Keratinocyte (primary cell): ENCODE results near the gene FAM3A. TPM values are rescaled to one million over a fixed set of nuclear protein-coding genes. Genes with fewer than 3 reads are reported as not detected.

Experiments
- DNase-seq: peaks from one replicate; pipeline ENCODE4 v3.0.0-alpha.2; 2011; ENCODE audit warnings: low read depth, missing footprints, low spot score
- FAIRE-seq: peaks from 2 replicates; lab custom pipeline; 2011; peaks lifted over from hg19 to GRCh38; lab: Jason Lieb, UNC
- H2AFZ ChIP-seq: 2 replicates; pipeline ENCODE4 v1.6.0; 2012; ENCODE audit warnings: low read length, control low read depth, inconsistent platforms; ENCODE audit not compliant: control insufficient read depth
- H3K27ac ChIP-seq: 2 replicates; pipeline ENCODE4 v1.5.1; 2011; ENCODE audit warnings: low read length; ENCODE audit not compliant: control insufficient read depth, insufficient read depth
- H3K27me3 ChIP-seq: 3 replicates; pipeline ENCODE4 v1.6.0; 2011; ENCODE audit warnings: low read length; ENCODE audit not compliant: control insufficient read depth, insufficient read depth; ENCODE audit errors: extremely low read depth
- H3K36me3 ChIP-seq, 2 experiments: 2 replicates in 1 of 2; 3 replicates in 1 of 2; pipeline ENCODE4 v1.5.1; 2011; ENCODE audit warnings: low read length in 2 of 2, mild to moderate bottlenecking in 1 of 2; ENCODE audit not compliant: control insufficient read depth in 2 of 2, insufficient read depth in 2 of 2; ENCODE audit errors: extremely low read depth in 1 of 2
- H3K4me1 ChIP-seq: 3 replicates; pipeline ENCODE4 v1.5.1; 2011; ENCODE audit warnings: low read length; ENCODE audit not compliant: control insufficient read depth, insufficient read depth; ENCODE audit errors: extremely low read depth
- H3K4me2 ChIP-seq: 3 replicates; pipeline ENCODE4 v1.6.0; 2011; ENCODE audit warnings: low read depth, low read length; ENCODE audit not compliant: control insufficient read depth, insufficient read depth; ENCODE audit errors: extremely low read depth
- H3K4me3 ChIP-seq, 3 experiments: fragments of 200-600 bp in 1 of 3; sonication (generic) in 1 of 3; 2 replicates in 2 of 3; 3 replicates in 1 of 3; pipeline ENCODE4 v1.5.1; 2011 to 2016; ENCODE audit warnings: low read length in 3 of 3, mild to moderate bottlenecking in 3 of 3, control low read depth in 2 of 3, inconsistent platforms in 1 of 3, low read depth in 1 of 3, mixed read lengths in 1 of 3, mixed run types in 1 of 3, moderate library complexity in 1 of 3; ENCODE audit not compliant: control insufficient read depth in 2 of 3, insufficient read depth in 2 of 3; ENCODE audit errors: extremely low read depth in 1 of 3
- H3K79me2 ChIP-seq: 2 replicates; pipeline ENCODE4 v1.6.0; 2012; ENCODE audit warnings: low read length; ENCODE audit not compliant: control insufficient read depth, insufficient read depth
- H3K9ac ChIP-seq: 3 replicates; pipeline ENCODE4 v1.6.0; 2011; ENCODE audit warnings: low read length; ENCODE audit not compliant: control insufficient read depth, insufficient read depth; ENCODE audit errors: extremely low read depth
- H3K9me1 ChIP-seq: 3 replicates; pipeline ENCODE4 v1.6.0; 2011; ENCODE audit warnings: low read length; ENCODE audit not compliant: control insufficient read depth, insufficient read depth; ENCODE audit errors: extremely low read depth
- H3K9me3 ChIP-seq: 2 replicates; pipeline ENCODE4 v1.5.1; 2012; ENCODE audit warnings: low read depth, low read length; ENCODE audit not compliant: control insufficient read depth
- H4K20me1 ChIP-seq: 3 replicates; pipeline ENCODE4 v1.6.0; 2011; ENCODE audit warnings: low read length; ENCODE audit not compliant: control insufficient read depth, insufficient read depth; ENCODE audit errors: extremely low read depth
- CTCF ChIP-seq, 3 experiments: IDR thresholded peaks in 1 of 3; conservative IDR thresholded peaks in 1 of 3; optimal IDR thresholded peaks in 1 of 3; 2 replicates in 2 of 3; 3 replicates in 1 of 3; pipeline versions ENCODE3 to v1.5.1; 2011; ENCODE audit warnings: low read length in 3 of 3, mild to moderate bottlenecking in 3 of 3, moderate library complexity in 2 of 3, control low read depth in 1 of 3, inconsistent platforms in 1 of 3; ENCODE audit not compliant: insufficient read depth in 2 of 3; ENCODE audit errors: extremely low read depth in 1 of 3
- EZH2 ChIP-seq: IDR thresholded peaks from one replicate; pipeline ENCODE4 v1.6.1; 2012; ENCODE audit warnings: inconsistent platforms, mild to moderate bottlenecking, low read length, moderate library complexity
- dilution Hi-C: fragments of 300-500 bp; cut with MboI; formaldehyde crosslinking; loops from one replicate; pipeline ENCODE4 v1.7.0; 2020; ENCODE audit warnings: low sequenced_read_pairs; ENCODE audit not compliant: extremely low pct_ligation_motif_present
- polyA plus RNA-seq, 5 experiments: library from polyadenylated mRNA; depleted of rRNA in 3 of 5; stranded (reverse) in 3 of 5; stranded (forward) in 1 of 5; unstranded in 1 of 5; fragments of >200 nt; gene quantifications; 1 replicate in 1 of 5; 2 replicates in 3 of 5; 3 replicates in 1 of 5; pipeline versions ENCODE4 v1.2.1 to v1.2.3, GENCODE V29; 2011 to 2012; ENCODE audit warnings: missing spikeins in 2 of 5, low read depth in 1 of 5, low replicate concordance in 1 of 5

Gene FAM3A
- polyA plus RNA-seq, 1 donor (not counting 4 experiments of a cell fraction or from before 2014, with no cell fraction given) = 15.8 TPM

DNA sequence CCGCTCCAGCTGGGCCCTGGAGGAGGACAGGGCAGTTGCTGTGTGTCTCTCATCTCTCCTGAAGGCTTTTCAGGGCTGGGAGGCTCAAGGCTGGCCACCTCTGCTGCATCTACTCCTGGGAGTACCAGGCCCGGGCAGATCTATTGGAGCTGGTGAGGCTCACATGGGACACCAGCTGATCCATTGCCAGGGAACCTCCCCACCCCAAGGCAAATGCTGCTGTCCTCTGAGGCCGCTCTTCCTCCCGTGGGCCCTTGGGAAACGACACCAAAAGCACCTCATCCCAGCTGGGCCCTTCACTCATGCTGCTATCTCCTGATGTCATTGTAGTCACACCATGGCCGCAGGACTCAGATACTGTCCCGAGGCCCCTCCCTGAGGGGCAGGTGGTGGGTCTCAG, 33.2 kb downstream of the FAM3A start:
- H3K79me2 ChIP-seq = peaks cover 8% of the 10 kb centered on the region
- FAIRE-seq (no peak), DNase-seq (no peak)
- dilution Hi-C loops = no loop called here
- H3K4me3 ChIP-seq = no peak overlapping the region
- H2AFZ ChIP-seq = no peak overlapping the region
- no peaks in the 10 kb centered on the region for H3K9me3 ChIP-seq
- H3K27ac ChIP-seq = no peak overlapping the region
- TF ChIP-seq CTCF (optimal IDR thresholded peaks at IDR 0.05 in 1 of 3, IDR thresholded peaks at IDR 0.05 in 1 of 3, conservative IDR thresholded peaks at IDR 0.05 in 1 of 3; ENCODE audit: extremely low read depth in 1 of 3, insufficient read depth in 2 of 3, low read length in 3 of 3) = no peak
- no peaks in the 10 kb centered on the region for H3K9me1 ChIP-seq
- no peaks in the 10 kb centered on the region for H3K27me3 ChIP-seq
- H3K36me3 ChIP-seq = peaks cover 5 to 8% of the 10 kb centered on the region in 2 experiments
- no peak overlapping the region for H3K4me2 ChIP-seq
- H3K4me1 ChIP-seq = peaks cover 6% of the 10 kb centered on the region
- H4K20me1 ChIP-seq = no peaks in the 10 kb centered on the region
- no peak overlapping the region for H3K9ac ChIP-seq

DNA sequence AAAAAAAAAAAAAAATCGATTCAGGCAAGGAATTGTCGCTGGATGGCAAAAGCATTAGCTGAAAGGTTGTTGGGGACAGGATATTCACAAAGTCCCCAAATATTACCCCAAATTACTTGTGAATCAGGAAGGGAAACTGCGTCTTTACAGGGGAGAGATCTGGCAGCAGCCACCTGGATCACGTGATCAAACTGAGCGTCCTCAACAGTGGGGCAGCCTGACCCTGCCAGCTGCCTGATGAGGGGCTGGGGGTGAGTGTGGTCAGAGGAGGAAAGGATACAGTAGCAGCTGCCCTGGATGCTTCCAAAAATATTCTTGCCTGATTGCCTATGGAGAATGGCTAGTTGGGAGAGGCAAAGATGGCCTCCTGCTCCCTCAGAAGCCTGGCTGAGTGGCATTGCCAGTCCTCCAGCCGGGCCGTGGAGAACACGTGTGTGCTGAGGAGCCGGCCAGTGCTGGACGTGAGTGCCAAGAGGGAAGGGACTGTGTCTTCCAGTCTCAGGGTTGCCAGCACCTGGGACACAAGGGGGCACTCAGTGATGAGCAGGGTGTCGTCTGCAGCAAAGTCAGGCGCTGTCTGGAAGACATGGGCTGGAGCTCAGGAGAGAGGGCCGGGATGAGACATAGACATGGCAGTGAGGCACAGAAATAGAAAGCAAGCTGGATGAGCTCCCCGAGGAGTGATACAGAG, 34.0 kb downstream of the FAM3A start:
- dilution Hi-C loops = no loop called here
- Histone ChIP-seq H3K27ac (no peak overlapping the region), H3K9ac (no peak overlapping the region), H3K79me2 (peaks cover 8% of the 10 kb centered on the region), H4K20me1 (no peaks in the 10 kb centered on the region), H3K4me1 (peaks cover 6% of the 10 kb centered on the region), H3K4me2 (no peak overlapping the region), H3K36me3 (peaks cover 3 to 8% of the 10 kb centered on the region in 2 experiments), H3K9me3 (no peaks in the 10 kb centered on the region), H3K27me3 (no peaks in the 10 kb centered on the region), H3K9me1 (no peaks in the 10 kb centered on the region), H3K4me3 (no peak overlapping the region), H2AFZ (no peak overlapping the region)
- DNase-seq (no peak), FAIRE-seq (no peak)
- no peak for TF ChIP-seq EZH2

DNA sequence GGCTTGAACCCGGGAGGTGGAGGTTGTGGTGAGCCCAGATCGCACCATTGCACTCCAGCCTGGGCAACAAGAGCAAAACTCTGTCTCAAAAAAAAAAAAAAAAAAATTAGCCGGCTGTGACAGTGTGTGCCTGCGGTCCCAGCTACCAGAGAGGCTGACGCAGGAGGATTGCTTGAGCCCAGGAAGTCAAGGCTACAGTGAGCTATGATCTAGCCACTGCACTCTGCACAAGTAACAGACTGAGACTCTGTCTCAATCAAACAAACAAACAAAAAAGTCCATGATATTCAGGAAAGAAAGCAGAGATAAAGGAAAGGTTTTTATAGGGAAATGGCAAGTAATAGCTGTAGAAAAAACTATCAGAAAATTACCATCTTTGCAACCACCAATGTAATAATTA, 34.8 kb downstream of the FAM3A start:
- FAIRE-seq (no peak), DNase-seq (no peak)
- H3K79me2 ChIP-seq = peaks cover 8% of the 10 kb centered on the region
- no peaks in the 10 kb centered on the region for H3K27me3 ChIP-seq
- H4K20me1 ChIP-seq = no peaks in the 10 kb centered on the region
- no peaks in the 10 kb centered on the region for H3K9me3 ChIP-seq
- TF ChIP-seq CTCF (optimal IDR thresholded peaks at IDR 0.05 in 1 of 3, IDR thresholded peaks at IDR 0.05 in 1 of 3, conservative IDR thresholded peaks at IDR 0.05 in 1 of 3; ENCODE audit: extremely low read depth in 1 of 3, insufficient read depth in 2 of 3, low read length in 3 of 3) (no peak), EZH2 (no peak)
- no peak overlapping the region for H3K4me2 ChIP-seq
- no peaks in the 10 kb centered on the region for H3K9me1 ChIP-seq
- no peak overlapping the region for H3K27ac ChIP-seq
- dilution Hi-C loops = no loop called here
- H2AFZ ChIP-seq = no peak overlapping the region
- H3K4me1 ChIP-seq = peaks cover 6% of the 10 kb centered on the region
- no peak overlapping the region for H3K4me3 ChIP-seq
- H3K9ac ChIP-seq = no peak overlapping the region
- H3K36me3 ChIP-seq = peaks cover 3 to 8% of the 10 kb centered on the region in 2 experiments
